IMR-90 (cell line): Measurements from ENCODE around the gene STXBP6. TPM values are rescaled to one million over a fixed set of nuclear protein-coding genes. Genes with fewer than 3 reads are reported as not detected.

Experiments used
- ATAC-seq: fragments of 200-7000 bp; cut with Tn5 transposase; 2 replicates; pipeline ENCODE4 v1.9.1; 2020; ENCODE audit warnings: low read depth, mild to moderate bottlenecking, moderate library complexity
- BruUV-seq: library from RNA; stranded (reverse); fragments of 400-500 nt; replicated peaks from 2 replicates; lab custom pipeline; 2021; lab: Mats Ljungman, UMichigan
- CTCF ChIA-PET: fragments of 300-600 bp; formaldehyde crosslinking; extraction: SDS; loops from one replicate; lab custom pipeline; 2021; ENCODE audit warnings: antibody characterized with exemption; lab: Yijun Ruan, JAX
- POLR2A ChIA-PET: fragments of 300-600 bp; sonication (Branson Sonifier 250); formaldehyde crosslinking; loops from one replicate; lab custom pipeline; 2022; ENCODE audit warnings: antibody characterized with exemption; ENCODE audit not compliant: unreplicated experiment; lab: Charles Lee
- DNase-seq: peaks from one replicate; pipeline ENCODE4 v3.0.0; 2013
- H2AFZ ChIP-seq: replicated peaks from 2 replicates; pipeline ENCODE3; 2013; ENCODE audit warnings: low read length, mild to moderate bottlenecking; ENCODE audit not compliant: poor library complexity
- H2AK5ac ChIP-seq: 2 replicates; pipeline ENCODE4 v1.6.1; 2013; ENCODE audit warnings: low read depth, low read length, inconsistent platforms
- H2AK9ac ChIP-seq: replicated peaks from 2 replicates; pipeline ENCODE3; 2013; ENCODE audit warnings: mild to moderate bottlenecking, low read depth, low read length, moderate library complexity; ENCODE audit not compliant: poor library complexity
- H2BK120ac ChIP-seq: 2 replicates; pipeline ENCODE4 v1.6.1; 2013; ENCODE audit warnings: low read depth, low read length, inconsistent platforms
- H2BK15ac ChIP-seq: 3 replicates; pipeline ENCODE4 v1.6.1; 2013; ENCODE audit warnings: low read depth, low read length, inconsistent platforms
- H2BK20ac ChIP-seq: 2 replicates; pipeline ENCODE4 v1.6.1; 2013; ENCODE audit warnings: low read depth, mild to moderate bottlenecking, inconsistent platforms, low read length, moderate library complexity
- H2BK5ac ChIP-seq: 2 replicates; pipeline ENCODE4 v1.6.1; 2013; ENCODE audit warnings: mild to moderate bottlenecking, low read depth, low read length, inconsistent platforms; ENCODE audit not compliant: poor library complexity, severe bottlenecking
- H3K14ac ChIP-seq: replicated peaks from 2 replicates; pipeline ENCODE4 v1.6.1; 2013; ENCODE audit warnings: low read depth, low read length, inconsistent platforms
- H3K18ac ChIP-seq: 2 replicates; pipeline ENCODE4 v1.6.1; 2013; ENCODE audit warnings: low read depth, low read length, control low read depth
- H3K23ac ChIP-seq: 2 replicates; pipeline ENCODE4 v1.6.1; 2013; ENCODE audit warnings: low read depth, low read length, inconsistent platforms
- H3K27ac ChIP-seq: 2 replicates; pipeline ENCODE4 v1.5.1; 2013; ENCODE audit warnings: mild to moderate bottlenecking, control low read depth, low read length; ENCODE audit not compliant: insufficient read depth
- H3K27me3 ChIP-seq: 2 replicates; pipeline ENCODE4 v1.6.1; 2013; ENCODE audit warnings: low read length; ENCODE audit not compliant: control insufficient read depth, insufficient read depth
- H3K36me3 ChIP-seq: 2 replicates; pipeline ENCODE4 v1.6.1; 2013; ENCODE audit warnings: low read length, mixed read lengths; ENCODE audit not compliant: control insufficient read depth, insufficient read depth
- H3K4ac ChIP-seq: 2 replicates; pipeline ENCODE4 v1.6.1; 2013; ENCODE audit warnings: low read depth, low read length, inconsistent platforms
- H3K4me1 ChIP-seq: 2 replicates; pipeline ENCODE4 v1.6.1; 2013; ENCODE audit warnings: low read length, mixed read lengths; ENCODE audit not compliant: control insufficient read depth, insufficient read depth
- H3K4me2 ChIP-seq: 2 replicates; pipeline ENCODE4 v1.6.1; 2013; ENCODE audit warnings: low read depth, mild to moderate bottlenecking, control low read depth, low read length, moderate library complexity
- H3K4me3 ChIP-seq: 2 replicates; pipeline ENCODE4 v1.5.1; 2013; ENCODE audit warnings: low read depth, mild to moderate bottlenecking, control low read depth, low read length, moderate library complexity; ENCODE audit not compliant: insufficient read depth
- H3K56ac ChIP-seq: 2 replicates; pipeline ENCODE4 v1.6.1; 2013; ENCODE audit warnings: low read length, inconsistent platforms; ENCODE audit not compliant: insufficient read depth; ENCODE audit errors: extremely low read depth
- H3K79me1 ChIP-seq, 2 experiments: 2 replicates each; pipeline ENCODE4 v1.6.1; 2013; ENCODE audit warnings: low read length in 2 of 2, inconsistent platforms in 1 of 2, low read depth in 1 of 2
- H3K9ac ChIP-seq: 2 replicates; pipeline ENCODE4 v1.6.1; 2013; ENCODE audit warnings: low read depth, low read length, control low read depth
- H3K9me1 ChIP-seq: 2 replicates; pipeline ENCODE4 v1.6.1; 2013; ENCODE audit warnings: low read length, inconsistent platforms; ENCODE audit not compliant: insufficient read depth
- H3K9me3 ChIP-seq: 2 replicates; pipeline ENCODE4 v1.6.1; 2013; ENCODE audit warnings: low read length; ENCODE audit not compliant: control insufficient read depth, insufficient read depth
- H4K20me1 ChIP-seq: 2 replicates; pipeline ENCODE4 v1.6.1; 2013; ENCODE audit warnings: low read length, inconsistent platforms; ENCODE audit not compliant: insufficient read depth
- H4K5ac ChIP-seq: 2 replicates; pipeline ENCODE4 v1.6.1; 2013; ENCODE audit warnings: mild to moderate bottlenecking, low read depth, low read length, control low read depth
- H4K8ac ChIP-seq, 2 experiments: 2 replicates each; pipeline ENCODE4 v1.6.1; 2013; ENCODE audit warnings: low read depth in 2 of 2, low read length in 2 of 2, control low read depth in 1 of 2, inconsistent platforms in 1 of 2
- H4K91ac ChIP-seq: 2 replicates; pipeline ENCODE4 v1.6.1; 2013; ENCODE audit warnings: low read depth, low read length, inconsistent platforms; ENCODE audit not compliant: insufficient read depth
- MAFK ChIP-seq: IDR thresholded peaks from 2 replicates; pipeline ENCODE4 v1.6.1; 2012; ENCODE audit warnings: low read depth, low read length, improper control_type of control experiment
- MXI1 ChIP-seq: IDR thresholded peaks from 2 replicates; pipeline ENCODE4 v1.6.1; 2012; ENCODE audit warnings: low read depth, mild to moderate bottlenecking, low read length, moderate library complexity, borderline replicate concordance
- SMC3 ChIP-seq: fragments of 150-350 bp; IDR thresholded peaks from 2 replicates; pipeline ENCODE4 v1.6.1; 2016; ENCODE audit warnings: low read depth, mild to moderate bottlenecking, antibody characterized with exemption, low read length, moderate library complexity
- WGBS, 2 experiments: methylation state at CpG; one replicate each; pipeline versions ENCODE4 v1.1.5 to v1.1.7; 2013; ENCODE audit warnings: missing lambda C conversion rate in 2 of 2; ENCODE audit not compliant: insufficient read length in 1 of 2; ENCODE audit errors: extremely low coverage in 2 of 2; 5-methylcytosine and 5-hydroxymethylcytosine counted together
- dilution Hi-C: fragments of 300-500 bp; cut with HindIII; formaldehyde crosslinking; loops from one replicate; pipeline ENCODE4 v1.14.3; 2018; ENCODE audit warnings: low sequenced_read_pairs; ENCODE audit not compliant: unreplicated experiment
- in situ Hi-C: fragments of 300-500 bp; cut with MboI; formaldehyde crosslinking; loops from 3 replicates; pipeline ENCODE4 v1.14.3; 2019; ENCODE audit warnings: low sequenced_read_pairs, inconsistent platforms, mixed read lengths
- intact Hi-C: fragments of 100-400 bp; cut with micrococcal nuclease; formaldehyde crosslinking; loops from 2 replicates; pipeline ENCODE4 v1.10.0; 2022
- polyA plus RNA-seq, 3 experiments: library from polyadenylated mRNA; depleted of rRNA; stranded (reverse); fragments of >200 nt; gene quantifications; 2 replicates each; pipeline ENCODE4 v1.2.3, GENCODE V29; 2012; ENCODE audit warnings: low replicate concordance in 1 of 3
- total RNA-seq: library from RNA; depleted of rRNA; stranded (reverse); fragments of >200 nt; gene quantifications from 2 replicates; pipeline ENCODE4 v1.2.3, GENCODE V29; 2012

The STXBP6 gene
- total and polyA plus RNA-seq, 2 of the 4 experiments (the other 2 are of a cell fraction), result 14.2 to 14.3 TPM

GRCh38 chr14:24761141-24761540, 288.8 kb downstream of the STXBP6 start:
- intact Hi-C loops (no loop called here), dilution Hi-C loops (no loop called here), in situ Hi-C loops (no loop called here)
- Histone ChIP-seq H3K27me3 (no peaks in the 10 kb centered on the region), H2BK5ac (no peak overlapping the region), H4K91ac (no peak overlapping the region), H3K14ac (no peak overlapping the region), H3K4ac (no peak overlapping the region), H4K5ac (no peak overlapping the region), H3K79me1 (no peaks in the 10 kb centered on the region), H3K4me2 (no peak overlapping the region), H4K20me1 (no peaks in the 10 kb centered on the region), H3K9me3 (no peaks in the 10 kb centered on the region), H3K4me1 (no peaks in the 10 kb centered on the region), H3K56ac (no peak overlapping the region), H3K23ac (no peak overlapping the region), H3K4me3 (no peak overlapping the region), H2BK120ac (no peak overlapping the region), H3K36me3 (no peaks in the 10 kb centered on the region), H2BK20ac (no peak overlapping the region), H3K9me1 (no peaks in the 10 kb centered on the region), H3K27ac (no peak overlapping the region), H2BK15ac (no peak overlapping the region), H2AK5ac (no peak overlapping the region), H3K9ac (no peak overlapping the region), H4K8ac (no peak overlapping the region), H3K18ac (no peak overlapping the region), H2AFZ (peak overlapping the region; percentile 48), H2AK9ac (no peak overlapping the region)
- no CpG with 5 or more reads among the region's 2 CpGs for WGBS, 2 experiments
- BruUV-seq, result no TSS peak
- no peak for DNase-seq
- TF ChIP-seq MAFK, result no peak
- no peak for TF ChIP-seq MXI1
- TF ChIP-seq SMC3, result no peak
- POLR2A ChIA-PET, result no interaction called here
- CTCF ChIA-PET, result no interaction called here
- ATAC-seq, result no peak
